ENCODE data around the gene ZNF324. TPM values are rescaled to one million over a fixed set of nuclear protein-coding genes. Genes with fewer than 3 reads are reported as not detected.

Gene ZNF324
- total and polyA plus RNA-seq, 4 donors, result 4.6 to 13.9 (median 8.9) TPM

DNA sequence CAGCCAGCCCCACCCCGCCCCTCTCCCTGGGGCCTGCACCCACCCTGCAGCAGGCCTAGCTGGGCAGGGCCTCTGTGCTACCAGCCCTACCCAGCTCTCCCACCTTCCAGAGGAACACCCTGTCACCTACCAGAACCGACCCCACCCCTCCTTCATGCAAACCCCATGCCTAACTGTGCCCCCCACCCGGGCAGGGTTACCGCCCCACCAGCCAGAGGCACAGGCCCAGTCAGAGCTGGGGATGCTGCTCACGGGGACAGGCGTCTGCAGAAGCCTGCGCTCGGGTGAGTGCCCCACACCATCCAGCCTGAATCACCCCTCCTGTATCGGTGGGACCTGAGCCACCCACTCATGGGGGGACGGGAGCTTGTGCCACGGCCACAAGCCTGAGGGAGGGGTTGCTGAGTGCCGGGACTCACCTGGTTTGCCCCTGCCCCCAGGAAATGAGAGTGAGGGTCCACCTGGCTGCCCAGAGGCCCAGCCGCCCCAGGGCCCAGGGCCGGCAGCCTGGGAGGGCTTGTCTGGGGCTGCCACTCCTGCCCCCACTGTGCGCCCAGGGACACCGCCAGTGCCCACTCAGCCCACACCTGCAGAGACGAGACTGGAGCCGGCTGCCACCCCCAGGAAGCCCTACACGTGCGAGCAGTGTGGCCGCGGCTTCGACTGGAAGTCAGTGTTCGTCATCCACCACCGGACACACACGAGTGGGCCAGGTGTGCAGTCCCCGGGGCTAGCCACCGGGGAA, 13.0 kb downstream of the ZNF324 start:
- ATAC-seq (ENCODE audit: insufficient read depth, low FRiP score) (no peak), DNase-seq (no peak)
- Histone ChIP-seq H3K27ac (ENCODE audit: low read depth in 1 of 2, low read length in 1 of 2) (no peak overlapping the region), H3K4me3 (no peak overlapping the region), H3K27me3 (ENCODE audit: control insufficient read depth in 3 of 3, insufficient read depth in 3 of 3, low read length in 2 of 3) (no peaks in the 10 kb centered on the region), H3K36me3 (ENCODE audit: control insufficient read depth in 4 of 4, insufficient read depth in 4 of 4, low read length in 4 of 4) (peaks cover 0 to 21% (median 4%) of the 10 kb centered on the region in 4 donors), H3K4me1 (ENCODE audit: control insufficient read depth in 5 of 5, insufficient read depth in 5 of 5, low read length in 5 of 5) (peaks cover 0 to 15% (median 5%) of the 10 kb centered on the region in 5 donors), H3K9ac (ENCODE audit: insufficient read depth in 1 of 2, low read length in 2 of 2) (no peak overlapping the region), H3K9me3 (ENCODE audit: control insufficient read depth in 4 of 4, insufficient read depth in 3 of 4, low read length in 3 of 4) (no peaks in the 10 kb centered on the region)
- 93% methylated on average over 28 of the region's 28 CpGs for WGBS, 2 donors
- TF ChIP-seq, protein P1, sequence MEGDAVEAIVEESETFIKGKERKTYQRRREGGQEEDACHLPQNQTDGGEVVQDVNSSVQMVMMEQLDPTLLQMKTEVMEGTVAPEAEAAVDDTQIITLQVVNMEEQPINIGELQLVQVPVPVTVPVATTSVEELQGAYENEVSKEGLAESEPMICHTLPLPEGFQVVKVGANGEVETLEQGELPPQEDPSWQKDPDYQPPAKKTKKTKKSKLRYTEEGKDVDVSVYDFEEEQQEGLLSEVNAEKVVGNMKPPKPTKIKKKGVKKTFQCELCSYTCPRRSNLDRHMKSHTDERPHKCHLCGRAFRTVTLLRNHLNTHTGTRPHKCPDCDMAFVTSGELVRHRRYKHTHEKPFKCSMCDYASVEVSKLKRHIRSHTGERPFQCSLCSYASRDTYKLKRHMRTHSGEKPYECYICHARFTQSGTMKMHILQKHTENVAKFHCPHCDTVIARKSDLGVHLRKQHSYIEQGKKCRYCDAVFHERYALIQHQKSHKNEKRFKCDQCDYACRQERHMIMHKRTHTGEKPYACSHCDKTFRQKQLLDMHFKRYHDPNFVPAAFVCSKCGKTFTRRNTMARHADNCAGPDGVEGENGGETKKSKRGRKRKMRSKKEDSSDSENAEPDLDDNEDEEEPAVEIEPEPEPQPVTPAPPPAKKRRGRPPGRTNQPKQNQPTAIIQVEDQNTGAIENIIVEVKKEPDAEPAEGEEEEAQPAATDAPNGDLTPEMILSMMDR (IDR thresholded peaks at IDR 0.05; ENCODE audit: control extremely low read depth, extremely low read depth), result no peak

DNA sequence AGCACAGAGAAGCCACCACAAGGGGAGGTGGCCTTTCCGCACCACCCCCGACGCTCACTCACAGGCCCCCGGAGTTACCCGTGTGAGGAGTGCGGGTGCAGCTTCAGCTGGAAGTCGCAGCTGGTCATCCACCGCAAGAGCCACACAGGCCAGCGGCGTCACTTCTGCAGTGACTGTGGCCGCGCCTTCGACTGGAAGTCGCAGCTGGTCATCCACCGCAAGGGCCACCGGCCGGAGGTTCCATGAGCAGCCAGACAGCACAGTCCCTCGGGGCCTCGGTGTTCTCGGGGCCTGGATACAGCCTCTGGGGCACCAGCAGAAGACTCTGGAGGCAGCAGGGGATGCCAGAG, 13.6 kb downstream of the ZNF324 start:
- DNase-seq (no peak), ATAC-seq (ENCODE audit: insufficient read depth, low FRiP score) (no peak)
- Histone ChIP-seq H3K4me3 (no peak overlapping the region), H3K4me1 (ENCODE audit: control insufficient read depth in 5 of 5, insufficient read depth in 5 of 5, low read length in 5 of 5) (peaks cover 0 to 10% (median 5%) of the 10 kb centered on the region in 5 donors), H3K27ac (ENCODE audit: low read depth in 1 of 2, low read length in 1 of 2) (no peak overlapping the region), H3K9me3 (ENCODE audit: control insufficient read depth in 4 of 4, insufficient read depth in 3 of 4, low read length in 3 of 4) (no peaks in the 10 kb centered on the region), H3K27me3 (ENCODE audit: control insufficient read depth in 3 of 3, insufficient read depth in 3 of 3, low read length in 2 of 3) (no peaks in the 10 kb centered on the region), H3K36me3 (ENCODE audit: control insufficient read depth in 4 of 4, insufficient read depth in 4 of 4, low read length in 4 of 4) (peaks cover 0 to 21% (median 4%) of the 10 kb centered on the region in 4 donors), H3K9ac (ENCODE audit: insufficient read depth in 1 of 2, low read length in 2 of 2) (no peak overlapping the region)
- 93 to 95% methylated on average over 20 of the region's 20 CpGs for WGBS, 2 donors
- TF ChIP-seq, protein P1 (IDR thresholded peaks at IDR 0.05; ENCODE audit: control extremely low read depth, extremely low read depth), result no peak

DNA sequence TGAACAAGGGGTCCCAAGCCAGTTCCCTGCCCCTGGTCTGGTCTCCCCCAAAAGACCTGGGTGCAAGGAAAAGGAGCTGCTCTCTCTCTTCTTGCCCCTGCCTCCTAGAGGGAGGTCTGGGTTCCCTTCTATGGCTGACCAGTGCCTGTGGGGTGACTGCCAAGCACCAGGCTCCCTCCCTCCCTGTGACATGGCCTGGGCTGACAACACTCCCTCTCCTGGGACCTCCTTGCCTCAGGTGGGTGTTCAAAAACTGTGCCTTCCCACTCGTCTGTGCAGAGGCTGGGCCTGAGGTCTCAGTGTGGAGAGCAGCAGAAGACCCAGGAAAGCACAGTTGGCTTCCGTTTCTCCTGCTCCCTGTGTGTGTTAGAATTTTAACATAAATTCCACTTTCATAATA, 14.0 kb downstream of the ZNF324 start:
- no peak overlapping the region for H3K4me3 ChIP-seq
- H3K9me3 ChIP-seq (ENCODE audit: control insufficient read depth in 4 of 4, insufficient read depth in 3 of 4, low read length in 3 of 4), result no peaks in the 10 kb centered on the region
- TF ChIP-seq, protein P1 (IDR thresholded peaks at IDR 0.05; ENCODE audit: control extremely low read depth, extremely low read depth), result no peak
- no peak overlapping the region for H3K9ac ChIP-seq (ENCODE audit: insufficient read depth in 1 of 2, low read length in 2 of 2)
- no peak for ATAC-seq (ENCODE audit: insufficient read depth, low FRiP score)
- peaks cover 0 to 21% (median 4%) of the 10 kb centered on the region in 4 donors for H3K36me3 ChIP-seq (ENCODE audit: control insufficient read depth in 4 of 4, insufficient read depth in 4 of 4, low read length in 4 of 4)
- H3K4me1 ChIP-seq (ENCODE audit: control insufficient read depth in 5 of 5, insufficient read depth in 5 of 5, low read length in 5 of 5), result peaks cover 0 to 9% (median 5%) of the 10 kb centered on the region in 5 donors
- H3K27me3 ChIP-seq (ENCODE audit: control insufficient read depth in 3 of 3, insufficient read depth in 3 of 3, low read length in 2 of 3), result no peaks in the 10 kb centered on the region
- H3K27ac ChIP-seq (ENCODE audit: low read depth in 1 of 2, low read length in 1 of 2), result no peak overlapping the region
- WGBS, 2 donors, result 79 to 91% methylated on average over 2 of the region's 2 CpGs
- DNase-seq, result no peak

Data from lung (tissue), 12 donors.